Endothelial cell of umbilical vein (primary cell): ENCODE measurements around the gene H1-8. TPM values are rescaled to one million over a fixed set of nuclear protein-coding genes. Genes with fewer than 3 reads are reported as not detected.

ENCODE experiments used
- BruUV-seq: library from RNA; stranded (reverse); fragments of 400-500 nt; replicated peaks from 2 replicates; lab custom pipeline; 2021; lab: Mats Ljungman, UMichigan
- CTCF ChIA-PET: fragments of 300-600, 350-600 bp; sonication (Branson Sonifier 250); formaldehyde crosslinking; loops from one replicate; lab custom pipeline; 2021; ENCODE audit warnings: antibody characterized with exemption, inconsistent platforms; lab: Charles Lee
- POLR2A ChIA-PET: fragments of 300-600, 350-600 bp; sonication (Branson Sonifier 250); formaldehyde crosslinking; loops from one replicate; lab custom pipeline; 2021; ENCODE audit warnings: antibody characterized with exemption, inconsistent platforms; lab: Charles Lee
- DNase-seq: peaks from one replicate; pipeline ENCODE4 v3.0.0-alpha.2; 2011; ENCODE audit warnings: low read depth, low spot score
- FAIRE-seq: peaks from 2 replicates; lab custom pipeline; 2011; peaks lifted over from hg19 to GRCh38; lab: Jason Lieb, UNC
- H2AFZ ChIP-seq: 2 replicates; pipeline ENCODE4 v1.6.0; 2012; ENCODE audit warnings: low read depth, low read length, control low read depth, inconsistent platforms
- H3K27ac ChIP-seq: 2 replicates; pipeline ENCODE4 v1.5.1; 2011; ENCODE audit warnings: low read depth, mild to moderate bottlenecking, control low read depth, low read length, moderate library complexity; ENCODE audit not compliant: insufficient read depth
- H3K27me3 ChIP-seq, 2 experiments: 2 replicates each; pipeline versions ENCODE4 v1.6.0 to v1.6.1; 2011; ENCODE audit warnings: low read length in 2 of 2, mixed read lengths in 1 of 2; ENCODE audit not compliant: control insufficient read depth in 2 of 2, insufficient read depth in 2 of 2
- H3K36me3 ChIP-seq, 2 experiments: 2 replicates in 1 of 2; 3 replicates in 1 of 2; pipeline ENCODE4 v1.5.1; 2011; ENCODE audit warnings: low read length in 2 of 2, mild to moderate bottlenecking in 1 of 2, moderate library complexity in 1 of 2; ENCODE audit not compliant: control insufficient read depth in 2 of 2, insufficient read depth in 2 of 2; ENCODE audit errors: extremely low read depth in 1 of 2
- H3K4me1 ChIP-seq: 3 replicates; pipeline ENCODE4 v1.5.1; 2011; ENCODE audit warnings: mild to moderate bottlenecking, low read length; ENCODE audit not compliant: control insufficient read depth, insufficient read depth; ENCODE audit errors: extremely low read depth
- H3K4me2 ChIP-seq: 2 replicates; pipeline ENCODE4 v1.6.1; 2011; ENCODE audit warnings: low read length, control low read depth, mixed read lengths; ENCODE audit not compliant: insufficient read depth
- H3K4me3 ChIP-seq, 3 experiments: fragments of 200-600 bp in 1 of 3; sonication (generic), shearing (Covaris generic) in 1 of 3; replicated peaks in 1 of 3; 2 replicates each; pipeline ENCODE4 v1.5.1; 2011 to 2016; ENCODE audit warnings: control low read depth in 3 of 3, low read length in 3 of 3, mild to moderate bottlenecking in 2 of 3, inconsistent platforms in 1 of 3, low read depth in 1 of 3, moderate library complexity in 1 of 3; ENCODE audit not compliant: insufficient read depth in 1 of 3
- H3K79me2 ChIP-seq: 2 replicates; pipeline ENCODE4 v1.6.0; 2012; ENCODE audit warnings: low read length, inconsistent platforms; ENCODE audit not compliant: control insufficient read depth, insufficient read depth
- H3K9ac ChIP-seq: replicated peaks from 2 replicates; pipeline ENCODE3; 2011; ENCODE audit warnings: low read length, control low read depth; ENCODE audit not compliant: insufficient read depth; ENCODE audit errors: extremely low read depth
- H3K9me1 ChIP-seq: replicated peaks from 3 replicates; pipeline ENCODE4 v1.6.0; 2011; ENCODE audit warnings: mild to moderate bottlenecking, low read length; ENCODE audit not compliant: control insufficient read depth, insufficient read depth; ENCODE audit errors: extremely low read depth
- H3K9me3 ChIP-seq: replicated peaks from 2 replicates; pipeline ENCODE4 v1.5.1; 2012; ENCODE audit warnings: low read length, inconsistent platforms; ENCODE audit not compliant: control insufficient read depth, insufficient read depth
- H4K20me1 ChIP-seq: replicated peaks from 2 replicates; pipeline ENCODE3; 2011; ENCODE audit warnings: mild to moderate bottlenecking, low read length; ENCODE audit not compliant: control insufficient read depth, insufficient read depth; ENCODE audit errors: extremely low read depth
- EZH2 ChIP-seq: IDR thresholded peaks from 2 replicates; pipeline ENCODE4 v1.6.1; 2012; ENCODE audit warnings: borderline replicate concordance, low read depth, mild to moderate bottlenecking, moderate library complexity, low read length, inconsistent platforms; ENCODE audit not compliant: severe bottlenecking
- FOS ChIP-seq: IDR thresholded peaks from 2 replicates; pipeline ENCODE4 v1.6.1; 2011; ENCODE audit warnings: mild to moderate bottlenecking, low read length, moderate library complexity, borderline replicate concordance; ENCODE audit not compliant: insufficient read depth
- GATA2 ChIP-seq: IDR thresholded peaks from 2 replicates; pipeline ENCODE4 v1.7.0; 2011; ENCODE audit warnings: low read depth, mild to moderate bottlenecking, moderate library complexity, mixed read lengths, low read length; ENCODE audit not compliant: insufficient read length, insufficient read depth
- JUN ChIP-seq: IDR thresholded peaks from 2 replicates; pipeline ENCODE4 v1.6.1; 2011; ENCODE audit warnings: borderline replicate concordance, low read depth; ENCODE audit not compliant: insufficient read length, insufficient read depth
- MAX ChIP-seq: IDR thresholded peaks from 2 replicates; pipeline ENCODE4 v1.6.1; 2011; ENCODE audit not compliant: insufficient read depth, insufficient read length
- MYC ChIP-seq: IDR thresholded peaks from one replicate; pipeline ENCODE4 v1.6.1; 2011; ENCODE audit warnings: mild to moderate bottlenecking, low read depth, low read length
- POLR2A ChIP-seq: IDR thresholded peaks from 2 replicates; pipeline ENCODE4 v1.6.1; 2012; ENCODE audit warnings: low read depth, mild to moderate bottlenecking, control low read depth, low read length
- POLR2AphosphoS5 ChIP-seq: IDR thresholded peaks from 2 replicates; pipeline ENCODE4 v1.6.1; 2012; ENCODE audit warnings: low read depth, mild to moderate bottlenecking, control low read depth, low read length, moderate library complexity; ENCODE audit not compliant: insufficient read depth
- dilution Hi-C: fragments of 300-500 bp; cut with MboI; formaldehyde crosslinking; loops from one replicate; pipeline ENCODE4 v1.15.0; 2019; ENCODE audit warnings: low sequenced_read_pairs; ENCODE audit not compliant: extremely low pct_ligation_motif_present
- intact Hi-C: fragments of 100-400 bp; cut with micrococcal nuclease; formaldehyde crosslinking; loops from one replicate; pipeline ENCODE4 v1.10.0; 2022
- polyA plus RNA-seq, 4 experiments: library from polyadenylated mRNA; depleted of rRNA in 3 of 4; stranded (reverse) in 3 of 4; unstranded in 1 of 4; fragments of >200 nt; gene quantifications; 2 replicates each; pipeline versions ENCODE4 v1.2.1 to v1.2.3, GENCODE V29; 2011 to 2012; ENCODE audit warnings: missing spikeins in 1 of 4
- total RNA-seq: library from RNA; stranded (reverse); gene quantifications from 2 replicates; pipeline ENCODE4 v1.2.3, GENCODE V29; 2021
- TF ChIP-seq, protein P1 (sequence below), 2 donors: IDR thresholded peaks; 1 replicate in 1 of 2; 2 replicates in 1 of 2; pipeline ENCODE4 v1.5.1; 2011; ENCODE audit warnings: low read length in 2 of 2, mild to moderate bottlenecking in 2 of 2, moderate library complexity in 2 of 2, control low read depth in 1 of 2, inconsistent platforms in 1 of 2, low read depth in 1 of 2; ENCODE audit not compliant: insufficient read depth in 1 of 2; ENCODE audit errors: extremely low read depth in 1 of 2

Gene H1-8
- total and polyA plus RNA-seq, 2 donors (not counting 3 experiments of a cell fraction or from before 2014, with no cell fraction given) = not detected

- no peaks in the 10 kb centered on the region for H3K27me3 ChIP-seq
- H3K4me3 ChIP-seq = no peak overlapping the region
- dilution Hi-C loops = no loop called here
- ChIA-PET POLR2A (interaction anchor here (2.1 kb wide), 1 partner anchor 11 kb away, joined by 5 read pairs; no protein-coding TSS in a partner anchor), CTCF (interaction anchor here (0.8 to 3.6 kb wide), 5 partner anchors 8 to 215 kb away, joined by 3 to 44 read pairs (median 15); partner anchors contain the start of gene PLXND1)
- FAIRE-seq = peak; percentile 57
- peak; percentile 40 for DNase-seq
- H3K9me3 ChIP-seq = no peaks in the 10 kb centered on the region
- peak overlapping the region; percentile 91 for H3K27ac ChIP-seq
- no peak overlapping the region for H2AFZ ChIP-seq
- H3K36me3 ChIP-seq = no peaks in the 10 kb centered on the region
- H3K9me1 ChIP-seq = no peaks in the 10 kb centered on the region
- TF ChIP-seq GATA2 = no peak
- TF ChIP-seq, protein P1, sequence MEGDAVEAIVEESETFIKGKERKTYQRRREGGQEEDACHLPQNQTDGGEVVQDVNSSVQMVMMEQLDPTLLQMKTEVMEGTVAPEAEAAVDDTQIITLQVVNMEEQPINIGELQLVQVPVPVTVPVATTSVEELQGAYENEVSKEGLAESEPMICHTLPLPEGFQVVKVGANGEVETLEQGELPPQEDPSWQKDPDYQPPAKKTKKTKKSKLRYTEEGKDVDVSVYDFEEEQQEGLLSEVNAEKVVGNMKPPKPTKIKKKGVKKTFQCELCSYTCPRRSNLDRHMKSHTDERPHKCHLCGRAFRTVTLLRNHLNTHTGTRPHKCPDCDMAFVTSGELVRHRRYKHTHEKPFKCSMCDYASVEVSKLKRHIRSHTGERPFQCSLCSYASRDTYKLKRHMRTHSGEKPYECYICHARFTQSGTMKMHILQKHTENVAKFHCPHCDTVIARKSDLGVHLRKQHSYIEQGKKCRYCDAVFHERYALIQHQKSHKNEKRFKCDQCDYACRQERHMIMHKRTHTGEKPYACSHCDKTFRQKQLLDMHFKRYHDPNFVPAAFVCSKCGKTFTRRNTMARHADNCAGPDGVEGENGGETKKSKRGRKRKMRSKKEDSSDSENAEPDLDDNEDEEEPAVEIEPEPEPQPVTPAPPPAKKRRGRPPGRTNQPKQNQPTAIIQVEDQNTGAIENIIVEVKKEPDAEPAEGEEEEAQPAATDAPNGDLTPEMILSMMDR (IDR thresholded peaks at IDR 0.05; ENCODE audit: extremely low read depth in 1 of 2, insufficient read depth in 1 of 2, low read depth in 1 of 2, low read length in 2 of 2) = no peak
- BruUV-seq = no TSS peak
- peak overlapping the region; percentile 69 for H3K9ac ChIP-seq
- H3K79me2 ChIP-seq = peaks cover 97% of the 10 kb centered on the region
- intact Hi-C loops = loop anchor here (2.0 to 5.0 kb wide), 3 partner anchors 37 to 216 kb away; partner anchors contain the start of gene IFT122
- peak overlapping the region; percentile 55 for H3K4me2 ChIP-seq
- H3K4me1 ChIP-seq = peaks cover 96% of the 10 kb centered on the region
- H4K20me1 ChIP-seq = no peaks in the 10 kb centered on the region
Measured at GRCh38 chr3:129598000-129598381, 55.0 kb downstream of the H1-8 start.

GRCh38 chr3:129598484-129598883 is 55.5 kb downstream of the H1-8 start:
- POLR2A ChIA-PET = no interaction called here
- peak overlapping the region; percentile 35 for H3K4me2 ChIP-seq
- dilution Hi-C loops = no loop called here
- FAIRE-seq (no peak), DNase-seq (no peak)
- TF ChIP-seq JUN (no peak), GATA2 (no peak), MAX (no peak), FOS (no peak), EZH2 (no peak), POLR2AphosphoS5 (no peak), POLR2A (no peak), MYC (no peak)
- TF ChIP-seq, protein P1 (IDR thresholded peaks at IDR 0.05; ENCODE audit: extremely low read depth in 1 of 2, insufficient read depth in 1 of 2, low read depth in 1 of 2, low read length in 2 of 2) = no peak
- CTCF ChIA-PET = interaction anchor here (0.9 to 3.6 kb wide), 4 partner anchors 24 to 215 kb away, joined by 4 to 44 read pairs (median 10); no protein-coding TSS in a partner anchor
- peak overlapping the region; percentile 91 for H3K27ac ChIP-seq
- H3K9me3 ChIP-seq = no peaks in the 10 kb centered on the region
- H3K9ac ChIP-seq = peak overlapping the region; percentile 69
- no peak overlapping the region for H2AFZ ChIP-seq
- H4K20me1 ChIP-seq = no peaks in the 10 kb centered on the region
- H3K4me1 ChIP-seq = peaks cover 92% of the 10 kb centered on the region
- no TSS peak for BruUV-seq
- intact Hi-C loops = loop anchor here (5.0 kb wide), 1 partner anchor 216 kb away; no protein-coding TSS in a partner anchor
- H3K36me3 ChIP-seq = no peaks in the 10 kb centered on the region
- no peaks in the 10 kb centered on the region for H3K9me1 ChIP-seq
- peak overlapping the region in 1 of 3 experiments; percentile 8 for H3K4me3 ChIP-seq
- H3K27me3 ChIP-seq = no peaks in the 10 kb centered on the region
- H3K79me2 ChIP-seq = peaks cover 97% of the 10 kb centered on the region
